Panc1 (cell line): Measurements from ENCODE around the gene WSB1. TPM values are rescaled to one million over a fixed set of nuclear protein-coding genes. Genes with fewer than 3 reads are reported as not detected.

Experiments used
- ATAC-seq: fragments of 200-7000 bp; cut with Tn5 transposase; 2 replicates; pipeline ENCODE4 v1.9.1; 2020; ENCODE audit warnings: mild to moderate bottlenecking, moderate library complexity
- Bru-seq: library from RNA; stranded (reverse); fragments of 400-500 nt; gene quantifications from one replicate; lab custom pipeline; 2021; lab: Mats Ljungman, UMichigan
- BruChase-seq, 2 experiments: library from RNA; stranded (reverse); fragments of 400-500 nt; gene quantifications; one replicate each; lab custom pipeline; 2021; lab: Mats Ljungman, UMichigan
- BruUV-seq: library from RNA; stranded (reverse); fragments of 400-500 nt; replicated peaks from 2 replicates; lab custom pipeline; 2021; lab: Mats Ljungman, UMichigan
- CTCF ChIA-PET: fragments of 300-600 bp; sonication (Branson Sonifier 250); formaldehyde crosslinking; loops from one replicate; lab custom pipeline; 2022; ENCODE audit warnings: antibody characterized with exemption; lab: Charles Lee
- POLR2A ChIA-PET: fragments of 300-600 bp; sonication (Branson Sonifier 250); formaldehyde crosslinking; loops from one replicate; lab custom pipeline; 2022; ENCODE audit warnings: antibody characterized with exemption; lab: Charles Lee
- DNase-seq: peaks from one replicate; pipeline ENCODE4 v3.0.0-alpha.2; 2010; ENCODE audit warnings: low read depth, low spot score
- H3K27ac ChIP-seq: 2 replicates; pipeline ENCODE4 v1.5.1; 2011; ENCODE audit warnings: mild to moderate bottlenecking, low read length, inconsistent platforms
- H3K27me3 ChIP-seq: fragments of 200-500 bp; sonication (Bioruptor generic); 2 replicates; pipeline ENCODE4 v1.6.0; 2014; ENCODE audit warnings: low read length, inconsistent platforms; ENCODE audit not compliant: control insufficient read depth, insufficient read depth
- H3K36me3 ChIP-seq: fragments of 200-500 bp; sonication (Bioruptor generic); 2 replicates; pipeline ENCODE4 v1.5.1; 2014; ENCODE audit warnings: inconsistent platforms, mild to moderate bottlenecking, low read length, moderate library complexity; ENCODE audit not compliant: control insufficient read depth, insufficient read depth
- H3K4me1 ChIP-seq: 2 replicates; pipeline ENCODE4 v1.5.1; 2011; ENCODE audit warnings: inconsistent platforms, mild to moderate bottlenecking, low read length, moderate library complexity; ENCODE audit not compliant: control insufficient read depth, insufficient read depth
- H3K4me3 ChIP-seq, 2 experiments: 2 replicates each; pipeline ENCODE4 v1.5.1; 2011 to 2012; ENCODE audit warnings: low read depth in 2 of 2, low read length in 2 of 2, mild to moderate bottlenecking in 2 of 2, inconsistent platforms in 1 of 2, moderate library complexity in 1 of 2
- H3K9me3 ChIP-seq: fragments of 200-500 bp; sonication (Bioruptor generic); 2 replicates; pipeline ENCODE4 v1.5.1; 2014; ENCODE audit warnings: low read depth, mild to moderate bottlenecking, inconsistent platforms, low read length, moderate library complexity; ENCODE audit not compliant: control insufficient read depth, insufficient read depth
- POLR2AphosphoS5 ChIP-seq: IDR thresholded peaks from 2 replicates; pipeline ENCODE4 v1.6.1; 2012; ENCODE audit warnings: mild to moderate bottlenecking, low read depth, low read length, moderate library complexity
- SIN3A ChIP-seq: IDR thresholded peaks from 2 replicates; pipeline ENCODE4 v1.6.1; 2012; ENCODE audit warnings: low read depth, mild to moderate bottlenecking, low read length, moderate library complexity, borderline replicate concordance; ENCODE audit not compliant: insufficient read depth
- TCF7L2 ChIP-seq: IDR thresholded peaks from 2 replicates; pipeline ENCODE4 v1.6.1; 2011; ENCODE audit warnings: mild to moderate bottlenecking, low read depth, low read length, inconsistent platforms
- in situ Hi-C: cut with HindIII; loops from 2 replicates; pipeline ENCODE4 v1.10.0; 2016; ENCODE audit warnings: low sequenced_read_pairs, low pct_unique_long_range_greater_than_20kb
- intact Hi-C: fragments of 100-400 bp; cut with micrococcal nuclease; formaldehyde crosslinking; loops from one replicate; pipeline ENCODE4 v1.10.0; 2022; ENCODE audit not compliant: unreplicated experiment
- long read RNA-seq: library from polyadenylated mRNA; unstranded; transcript quantifications from one replicate; pipeline ENCODE4 v2.0.0, GENCODE V29; 2021; ENCODE audit not compliant: unreplicated experiment
- polyA plus RNA-seq: library from polyadenylated mRNA; unstranded; fragments of >200 nt; gene quantifications from one replicate; pipeline ENCODE4 v1.2.1, GENCODE V29; 2012; ENCODE audit warnings: missing spikeins; ENCODE audit not compliant: insufficient read length
- total RNA-seq: library from RNA; stranded (reverse); gene quantifications from one replicate; pipeline ENCODE4 v1.2.1, GENCODE V29; 2021; ENCODE audit not compliant: unreplicated experiment
- TF ChIP-seq, protein P1 (sequence below): fragments of 450-650 bp; IDR thresholded peaks from 2 replicates; pipeline ENCODE4 v1.5.1; 2017; ENCODE audit warnings: mild to moderate bottlenecking
- TF ChIP-seq, protein P2 (sequence below), 2 experiments: IDR thresholded peaks; 2 replicates each; pipeline ENCODE4 v1.6.1; 2011 to 2012; ENCODE audit warnings: low read depth in 2 of 2, control low read depth in 1 of 2, low read length in 1 of 2, mild to moderate bottlenecking in 1 of 2, moderate library complexity in 1 of 2; ENCODE audit not compliant: insufficient read depth in 1 of 2

WSB1 gene
- total RNA-seq (114 TPM), Bru-seq, nascent RNA (percentile 95 among the genes with signal in this experiment), BruChase-seq, experiment 1, labeled RNA remaining after a 2-hour chase (percentile 97 among the genes with signal in this experiment), BruChase-seq, experiment 2, labeled RNA remaining after a 6-hour chase (percentile 93 among the genes with signal in this experiment)
- polyA plus RNA-seq = 50.3 TPM
- long read RNA-seq, full-length matches to known transcripts = 48 of 92 reads
- long read RNA-seq, partial matches to known transcripts = 25 of 92 reads
- long read RNA-seq, other reads (novel, unspliced or antisense) = 19 of 92 reads

- BruUV-seq = no TSS peak
Observed at GRCh38 chr17:27293898-27294688, at the start of gene WSB1. Gene WSB1 (plus strand): TSS chr17:27294114. CDS start chr17:27294396, 282 bp downstream.

DNA sequence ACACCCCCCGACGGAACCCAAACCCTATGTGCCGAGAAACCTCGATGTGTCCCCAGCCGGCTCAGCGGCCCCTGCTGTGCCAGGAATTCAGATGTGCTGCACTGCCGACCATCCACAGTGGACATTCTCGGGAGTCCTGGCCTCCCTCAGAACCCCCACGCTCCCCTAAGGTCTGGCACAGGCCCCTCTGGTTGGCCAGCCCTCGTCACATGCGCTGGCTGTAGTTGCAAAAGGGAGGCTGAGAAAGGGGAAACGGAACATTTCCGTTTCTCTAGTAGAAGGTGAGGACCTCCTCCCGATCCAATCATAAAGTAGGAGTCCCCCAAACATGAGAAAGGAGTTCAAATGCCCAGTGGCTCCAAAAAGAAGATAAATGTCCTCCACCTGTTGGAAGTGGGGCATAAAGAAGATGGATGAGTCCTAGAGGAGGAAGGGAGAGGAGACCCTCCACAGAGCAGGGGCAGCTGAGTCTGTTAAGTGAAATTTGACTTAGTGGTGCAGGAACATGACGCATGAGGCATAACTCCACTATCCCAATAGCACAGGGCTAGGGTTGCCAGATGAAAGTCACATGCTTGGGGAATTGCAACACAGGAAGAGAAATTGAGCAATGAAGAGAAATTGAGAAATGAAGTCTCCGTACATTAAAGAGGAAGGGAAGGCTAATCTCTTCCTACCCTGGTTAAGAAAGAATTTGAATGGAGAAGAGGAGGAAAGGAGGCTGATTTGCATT is 49.3 kb upstream of the WSB1 start:
- intact Hi-C loops (loop anchor here (2.0 to 10.0 kb wide), 3 partner anchors 48 to 88 kb away; partner anchors contain the start of gene WSB1), in situ Hi-C loops (loop anchor here (25.0 kb wide), 1 partner anchor 93 kb away; no protein-coding TSS in a partner anchor)
- ChIA-PET POLR2A (interaction anchor here (0.5 to 0.7 kb wide), 2 partner anchors 59 to 223 kb away, joined by 3 to 5 read pairs; no protein-coding TSS in a partner anchor), CTCF (interaction anchor here (1.2 to 1.3 kb wide), 2 partner anchors 8 to 88 kb away, joined by 3 to 11 read pairs; no protein-coding TSS in a partner anchor)
- no peaks in the 10 kb centered on the region for H3K36me3 ChIP-seq
- TF ChIP-seq TCF7L2 (no peak), SIN3A (no peak), POLR2AphosphoS5 (no peak)
- TF ChIP-seq, protein P1, sequence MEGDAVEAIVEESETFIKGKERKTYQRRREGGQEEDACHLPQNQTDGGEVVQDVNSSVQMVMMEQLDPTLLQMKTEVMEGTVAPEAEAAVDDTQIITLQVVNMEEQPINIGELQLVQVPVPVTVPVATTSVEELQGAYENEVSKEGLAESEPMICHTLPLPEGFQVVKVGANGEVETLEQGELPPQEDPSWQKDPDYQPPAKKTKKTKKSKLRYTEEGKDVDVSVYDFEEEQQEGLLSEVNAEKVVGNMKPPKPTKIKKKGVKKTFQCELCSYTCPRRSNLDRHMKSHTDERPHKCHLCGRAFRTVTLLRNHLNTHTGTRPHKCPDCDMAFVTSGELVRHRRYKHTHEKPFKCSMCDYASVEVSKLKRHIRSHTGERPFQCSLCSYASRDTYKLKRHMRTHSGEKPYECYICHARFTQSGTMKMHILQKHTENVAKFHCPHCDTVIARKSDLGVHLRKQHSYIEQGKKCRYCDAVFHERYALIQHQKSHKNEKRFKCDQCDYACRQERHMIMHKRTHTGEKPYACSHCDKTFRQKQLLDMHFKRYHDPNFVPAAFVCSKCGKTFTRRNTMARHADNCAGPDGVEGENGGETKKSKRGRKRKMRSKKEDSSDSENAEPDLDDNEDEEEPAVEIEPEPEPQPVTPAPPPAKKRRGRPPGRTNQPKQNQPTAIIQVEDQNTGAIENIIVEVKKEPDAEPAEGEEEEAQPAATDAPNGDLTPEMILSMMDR = no peak
- TF ChIP-seq, protein P2, sequence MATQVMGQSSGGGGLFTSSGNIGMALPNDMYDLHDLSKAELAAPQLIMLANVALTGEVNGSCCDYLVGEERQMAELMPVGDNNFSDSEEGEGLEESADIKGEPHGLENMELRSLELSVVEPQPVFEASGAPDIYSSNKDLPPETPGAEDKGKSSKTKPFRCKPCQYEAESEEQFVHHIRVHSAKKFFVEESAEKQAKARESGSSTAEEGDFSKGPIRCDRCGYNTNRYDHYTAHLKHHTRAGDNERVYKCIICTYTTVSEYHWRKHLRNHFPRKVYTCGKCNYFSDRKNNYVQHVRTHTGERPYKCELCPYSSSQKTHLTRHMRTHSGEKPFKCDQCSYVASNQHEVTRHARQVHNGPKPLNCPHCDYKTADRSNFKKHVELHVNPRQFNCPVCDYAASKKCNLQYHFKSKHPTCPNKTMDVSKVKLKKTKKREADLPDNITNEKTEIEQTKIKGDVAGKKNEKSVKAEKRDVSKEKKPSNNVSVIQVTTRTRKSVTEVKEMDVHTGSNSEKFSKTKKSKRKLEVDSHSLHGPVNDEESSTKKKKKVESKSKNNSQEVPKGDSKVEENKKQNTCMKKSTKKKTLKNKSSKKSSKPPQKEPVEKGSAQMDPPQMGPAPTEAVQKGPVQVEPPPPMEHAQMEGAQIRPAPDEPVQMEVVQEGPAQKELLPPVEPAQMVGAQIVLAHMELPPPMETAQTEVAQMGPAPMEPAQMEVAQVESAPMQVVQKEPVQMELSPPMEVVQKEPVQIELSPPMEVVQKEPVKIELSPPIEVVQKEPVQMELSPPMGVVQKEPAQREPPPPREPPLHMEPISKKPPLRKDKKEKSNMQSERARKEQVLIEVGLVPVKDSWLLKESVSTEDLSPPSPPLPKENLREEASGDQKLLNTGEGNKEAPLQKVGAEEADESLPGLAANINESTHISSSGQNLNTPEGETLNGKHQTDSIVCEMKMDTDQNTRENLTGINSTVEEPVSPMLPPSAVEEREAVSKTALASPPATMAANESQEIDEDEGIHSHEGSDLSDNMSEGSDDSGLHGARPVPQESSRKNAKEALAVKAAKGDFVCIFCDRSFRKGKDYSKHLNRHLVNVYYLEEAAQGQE (IDR thresholded peaks at IDR 0.05; ENCODE audit: insufficient read depth in 1 of 2, low read depth in 2 of 2, low read length in 1 of 2) = no peak
- no TSS peak for BruUV-seq
- H3K27me3 ChIP-seq = no peaks in the 10 kb centered on the region
- DNase-seq (no peak), ATAC-seq (no peak)
- H3K27ac ChIP-seq = peak overlapping the region; percentile 46
- H3K4me1 ChIP-seq = peaks cover 18% of the 10 kb centered on the region
- peak overlapping the region in 1 of 2 experiments; percentile 25; a peak in 2 of 4 replicates for H3K4me3 ChIP-seq
- no peaks in the 10 kb centered on the region for H3K9me3 ChIP-seq

More at GRCh38 chr17:27293898-27294688, at the start of gene WSB1:
- peak; percentile 35 for DNase-seq
- H3K9me3 ChIP-seq = no peaks in the 10 kb centered on the region
- peak within 1 kb of the TSS; percentile 87 to 91 for H3K4me3 ChIP-seq
- peaks cover 19% of the 10 kb centered on the region for H3K4me1 ChIP-seq
- ChIA-PET CTCF (interaction anchor here (0.6 to 1.0 kb wide), 4 partner anchors 39 to 1578 kb away, joined by 3 read pairs; no protein-coding TSS in a partner anchor), POLR2A (interaction anchor here (0.7 to 1.0 kb wide), 4 partner anchors 9 to 57 kb away, joined by 3 to 4 read pairs (median 3); no protein-coding TSS in a partner anchor)
- in situ Hi-C loops (no loop called here), intact Hi-C loops (loop anchor here (5.0 to 10.0 kb wide), 2 partner anchors 47 to 51 kb away; no protein-coding TSS in a partner anchor)
- H3K36me3 ChIP-seq = no peaks in the 10 kb centered on the region; the same call in 1 of the 2 replicates
- peak; percentile 96 for ATAC-seq
- TF ChIP-seq POLR2AphosphoS5 (peak; percentile 99), SIN3A (0 out of 2 replicates have a peak, but pooled peaks have one; percentile 87), TCF7L2 (0 out of 2 replicates have a peak, but pooled peaks have one; percentile 24)
- TF ChIP-seq, protein P1 = no peak
- no peaks in the 10 kb centered on the region for H3K27me3 ChIP-seq
- peak within 1 kb of the TSS; percentile 95 for H3K27ac ChIP-seq
